GM21515 (cell line): ENCODE measurements around the gene ZNRF3.
"Not testable (repeated sequence)": the region's sequence is repeated elsewhere in the genome, so short reads cannot be mapped to it uniquely, and the experiment has no call there.

Experiments
- ATAC-seq: cut with Tn5 transposase; IDR thresholded peaks from one replicate; pipeline ENCODE4 v1.9.1; 2021; ENCODE audit not compliant: unreplicated experiment

Gene ZNRF3

DNA sequence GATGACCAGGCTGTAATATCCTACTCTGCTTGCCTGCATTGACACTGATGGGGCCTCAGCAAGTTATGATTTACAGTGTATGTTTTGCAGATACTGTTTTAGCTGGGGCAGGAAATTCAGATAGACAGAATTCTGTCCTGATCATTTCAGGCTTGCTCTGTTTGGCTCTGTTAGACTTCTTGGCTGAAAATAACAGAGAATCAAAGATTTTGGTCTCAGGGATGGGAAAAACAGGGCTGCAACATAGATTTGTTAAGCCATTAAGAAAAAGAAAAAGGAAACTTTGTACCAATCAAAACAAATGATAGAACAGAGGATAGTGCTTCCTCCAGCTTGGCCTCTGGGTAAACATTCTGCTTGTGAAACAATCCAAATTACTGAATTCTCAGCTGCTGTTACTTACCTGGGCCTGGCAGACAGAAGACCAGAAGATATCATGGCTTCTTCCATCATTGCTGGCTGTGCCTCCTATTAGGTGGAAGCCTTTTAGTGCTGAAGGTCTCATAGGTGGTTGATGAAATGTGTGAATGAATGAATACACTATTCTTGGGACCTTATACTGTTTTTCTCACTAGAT, 22.0 kb downstream of the ZNRF3 start:
- ATAC-seq, result no peak

GRCh38 chr22:28906312-28906711, 22.9 kb downstream of the ZNRF3 start:
- no peak for ATAC-seq

- ATAC-seq, result no peak
These were observed 24.1 kb downstream of the ZNRF3 start for GRCh38 chr22:28907311-28908008.

DNA sequence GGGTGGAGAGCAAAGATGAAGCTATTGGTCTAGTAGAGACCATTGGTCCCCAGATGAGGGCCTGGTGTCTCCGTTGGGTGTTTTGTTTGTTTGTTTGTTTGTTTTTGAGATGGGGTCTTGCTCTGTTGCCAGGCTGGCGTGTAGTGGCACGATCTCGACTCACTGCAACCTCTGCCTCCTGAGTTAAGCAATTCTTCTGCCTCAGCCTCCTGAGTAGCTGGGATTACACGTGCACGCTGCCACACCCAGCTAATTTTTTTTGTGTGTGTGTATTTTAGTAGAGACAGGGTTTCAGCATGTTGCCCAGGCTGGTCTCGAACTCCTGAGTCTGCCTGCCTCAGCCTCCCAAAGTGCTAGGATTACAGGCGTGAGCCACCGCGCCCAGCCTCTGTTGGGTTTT, 25.4 kb downstream of the ZNRF3 start:
- not testable (repeated sequence) for ATAC-seq

GRCh38 chr22:28909375-28909774, 26.0 kb downstream of the ZNRF3 start:
- no peak for ATAC-seq

DNA sequence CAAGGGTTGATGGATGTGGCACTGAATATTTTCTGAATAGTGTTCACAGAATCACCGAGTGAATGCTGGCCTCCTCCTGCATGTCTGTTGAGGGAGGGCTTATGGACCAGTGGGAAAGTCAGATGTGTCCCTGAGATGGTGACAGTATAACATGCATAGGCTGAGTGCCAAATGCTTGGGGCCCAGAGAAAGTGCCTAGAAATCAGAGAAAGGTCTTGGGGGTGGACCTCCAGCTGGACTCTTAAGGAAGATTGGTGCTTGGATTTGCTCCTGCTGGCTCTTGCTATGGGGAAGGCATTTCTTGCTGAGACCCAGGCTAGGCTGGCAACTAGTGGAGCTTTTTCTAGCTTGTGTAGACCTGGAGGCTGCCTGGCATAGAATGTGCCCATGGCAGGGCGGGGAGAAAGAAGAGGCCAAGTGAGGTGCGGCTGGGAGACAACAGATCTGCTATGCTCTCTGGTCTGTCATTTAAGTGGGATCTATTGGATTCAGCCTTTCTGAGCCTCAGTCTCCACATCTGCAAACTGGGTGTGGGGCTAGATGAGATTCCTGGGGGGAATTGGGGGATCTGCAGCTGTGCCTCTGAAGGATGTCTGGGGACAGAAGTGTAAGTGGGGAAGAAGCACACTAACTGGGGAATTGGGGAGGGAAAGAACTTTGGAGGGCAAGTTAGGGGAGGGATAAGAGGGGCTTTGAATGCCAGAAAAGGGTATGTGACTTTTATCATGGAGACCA, 27.4 kb downstream of the ZNRF3 start:
- ATAC-seq, result no peak

- no peak for ATAC-seq
These were observed 27.9 kb downstream of the ZNRF3 start for GRCh38 chr22:28911304-28911690.

GRCh38 chr22:28911777-28912669, 28.7 kb downstream of the ZNRF3 start:
- ATAC-seq, result no peak

DNA sequence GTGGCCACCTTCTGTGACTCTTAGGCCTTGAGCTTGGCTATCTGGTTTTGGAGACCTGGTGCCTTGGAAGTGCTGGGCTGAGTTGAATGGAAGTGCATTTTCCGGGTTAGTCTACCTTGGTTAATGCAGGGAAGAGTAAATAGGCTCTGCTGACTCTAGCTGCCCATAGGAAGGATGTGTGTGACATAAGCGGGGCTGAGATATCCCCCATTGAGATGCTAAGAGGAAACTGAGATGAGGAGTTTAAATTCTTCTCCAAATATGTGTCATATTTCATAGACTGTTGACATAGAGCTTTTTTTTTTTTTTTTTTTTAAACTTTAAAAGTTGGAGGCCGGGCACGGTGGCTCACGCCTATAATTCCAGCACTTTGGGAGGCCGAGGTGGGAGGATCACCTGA, 30.8 kb downstream of the ZNRF3 start:
- ATAC-seq, result no peak

GRCh38 chr22:28915969-28916368, 32.6 kb downstream of the ZNRF3 start:
- ATAC-seq, result no peak

DNA sequence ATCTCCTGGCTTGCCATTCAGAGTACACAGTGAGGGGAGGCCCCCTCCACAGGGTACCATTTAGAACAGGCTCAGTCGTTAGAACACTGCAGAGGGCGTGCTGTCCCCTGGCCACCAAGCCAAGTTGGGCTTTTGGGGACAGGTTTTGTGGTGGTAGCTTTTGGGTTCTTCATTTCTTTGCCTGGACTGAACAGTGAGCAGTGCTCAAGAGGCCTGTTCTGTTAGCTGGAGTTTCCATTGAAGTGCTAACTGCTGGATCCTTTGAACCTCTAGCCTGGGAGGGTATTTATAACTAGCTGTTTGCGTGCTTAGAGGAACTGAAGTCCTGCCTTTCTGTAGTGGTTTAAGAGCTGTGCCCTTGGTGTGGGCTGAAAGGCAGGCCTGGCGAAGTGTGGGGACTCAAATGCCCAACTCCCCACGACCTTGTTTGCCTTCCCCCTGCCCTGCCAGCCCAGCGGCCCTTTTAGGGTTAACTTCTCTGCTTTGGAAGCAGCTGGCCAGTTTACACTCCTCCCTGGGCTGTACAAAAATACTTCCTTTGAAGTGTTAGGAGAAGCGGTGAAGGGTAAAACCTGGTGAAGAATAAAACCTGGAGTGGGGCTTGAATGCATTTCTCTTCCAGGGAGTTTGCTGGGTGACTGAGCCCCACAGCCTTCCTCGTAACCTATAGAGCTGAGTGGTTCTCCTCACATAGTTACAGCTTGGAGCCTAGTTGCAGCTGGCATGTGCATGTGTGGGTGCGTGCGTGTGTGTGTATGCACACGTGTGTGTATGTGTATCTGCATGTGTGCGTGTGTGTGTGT, 34.6 kb downstream of the ZNRF3 start:
- no peak for ATAC-seq

DNA sequence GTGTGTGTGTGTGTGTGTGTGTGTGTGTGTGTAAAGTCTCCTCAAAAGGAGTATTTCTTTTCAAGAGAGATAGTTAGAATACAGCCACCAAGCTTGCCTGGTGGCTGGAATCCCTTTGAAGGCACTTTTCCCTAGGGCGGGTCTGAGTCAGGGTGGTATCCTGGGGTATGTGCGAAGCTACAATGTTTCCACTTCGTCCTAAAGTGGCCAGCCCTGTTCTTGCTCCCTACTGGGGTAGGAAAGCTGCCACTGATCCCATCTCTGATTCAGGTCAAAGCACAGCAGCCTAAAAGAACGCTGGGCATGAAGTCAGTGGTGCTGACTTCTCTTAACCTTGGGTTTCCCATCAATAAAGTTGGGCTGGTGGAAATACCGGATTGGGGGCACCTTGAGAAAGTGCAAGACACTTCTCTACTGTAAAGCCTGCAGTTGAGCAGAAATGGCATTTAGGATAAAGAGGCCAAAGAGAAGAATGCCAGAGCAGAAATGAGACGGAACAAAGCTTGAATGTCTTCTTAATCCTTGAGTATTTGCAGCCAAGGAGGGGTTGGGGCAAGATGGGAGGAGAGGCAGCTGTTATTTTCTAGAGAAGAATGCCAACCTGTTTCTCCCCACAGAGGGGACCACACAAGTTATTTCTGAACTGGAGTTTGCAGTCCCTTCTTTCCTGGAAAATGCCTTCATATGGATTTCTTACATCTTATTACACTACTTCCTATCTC, 35.3 kb downstream of the ZNRF3 start:
- no peak for ATAC-seq

- no peak for ATAC-seq
These were observed 37.6 kb downstream of the ZNRF3 start for GRCh38 chr22:28920757-28921584.

DNA sequence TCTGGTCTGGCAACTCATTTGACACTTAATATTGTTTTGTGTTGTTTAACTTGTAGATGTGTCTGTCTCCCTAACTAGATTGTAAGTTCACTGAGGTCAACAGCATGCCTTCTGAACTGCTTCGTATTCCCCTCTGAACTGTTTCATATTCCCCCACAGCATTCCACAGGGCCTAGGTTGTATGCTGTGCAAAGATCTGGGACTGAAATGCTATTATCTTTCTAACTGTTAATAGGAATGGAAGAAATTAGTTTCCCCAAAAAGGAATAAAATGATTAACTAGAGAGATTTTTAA, 38.2 kb downstream of the ZNRF3 start:
- no peak for ATAC-seq

DNA sequence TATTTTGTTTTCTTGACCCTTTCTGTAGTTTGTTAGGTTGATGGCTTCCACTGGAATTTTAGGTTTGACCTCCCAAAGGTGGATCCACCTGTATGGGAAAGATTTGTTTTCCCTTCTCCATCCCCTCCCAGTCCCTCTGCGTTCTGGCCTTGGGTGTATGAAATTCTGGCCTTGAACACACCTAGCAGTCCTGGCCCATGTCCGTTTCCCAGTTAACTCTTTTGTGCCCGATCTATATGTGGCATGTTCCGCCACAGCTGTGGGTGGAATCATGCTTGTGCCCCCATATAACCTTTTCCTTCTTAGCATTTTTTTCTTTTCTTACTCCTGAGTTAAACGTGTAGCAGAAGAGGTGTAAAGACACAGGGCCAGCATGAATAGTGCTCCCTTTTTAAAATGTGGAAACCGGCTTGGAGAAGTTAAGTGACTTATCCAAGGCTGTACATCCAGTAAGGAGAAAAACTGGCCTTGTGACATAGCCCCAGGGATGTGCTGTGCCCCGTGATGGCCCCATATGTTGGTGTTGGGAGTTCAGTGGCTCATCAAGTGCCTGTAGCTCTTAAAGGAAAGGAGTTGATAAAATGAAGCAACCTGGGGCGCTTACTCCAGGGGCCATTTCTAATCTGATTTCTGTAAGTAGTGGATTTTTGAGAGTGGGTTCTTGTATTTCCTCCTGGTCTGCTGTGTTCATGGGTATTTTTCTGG, 39.3 kb downstream of the ZNRF3 start:
- ATAC-seq, result no peak

GRCh38 chr22:28923826-28924732, 40.7 kb downstream of the ZNRF3 start:
- ATAC-seq, result no peak

DNA sequence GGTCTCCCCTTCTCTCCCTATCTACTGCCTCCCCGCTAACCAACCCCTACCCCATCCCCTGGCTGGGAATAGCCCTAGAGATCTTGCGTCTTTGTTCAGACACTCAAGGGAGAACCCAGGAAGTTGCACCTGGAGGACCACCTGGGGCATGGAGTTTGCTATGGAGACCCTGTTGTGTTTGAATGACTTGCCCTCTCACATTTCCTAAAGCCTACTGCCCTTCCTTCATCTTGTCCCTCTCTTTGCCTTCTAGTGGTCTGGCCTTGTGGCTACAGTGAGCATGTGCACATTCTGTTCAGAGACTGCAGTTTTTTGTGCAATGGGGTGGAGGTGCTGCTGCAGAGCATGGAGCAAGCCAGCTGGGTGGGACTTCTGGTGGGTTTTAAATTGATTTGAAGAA, 42.5 kb downstream of the ZNRF3 start:
- no peak for ATAC-seq

GRCh38 chr22:28927630-28928029, 44.3 kb downstream of the ZNRF3 start:
- ATAC-seq, result no peak
